HUES48 (cell line): ENCODE measurements around the gene RNGTT.
A peak's percentile ranks its signal among the peaks of the same experiment; 100 is the strongest.
"Not testable (repeated sequence)": the region's sequence is repeated elsewhere in the genome, so short reads cannot be mapped to it uniquely, and the experiment has no call there.

Experiments used
- H3K27ac ChIP-seq: one replicate; pipeline ENCODE4 v1.7.0; 2013; ENCODE audit warnings: low read depth, low read length, inconsistent platforms
- H3K27me3 ChIP-seq: 2 replicates; pipeline ENCODE4 v1.6.1; 2013; ENCODE audit warnings: mild to moderate bottlenecking, low read length; ENCODE audit not compliant: control insufficient read depth, insufficient read depth
- H3K36me3 ChIP-seq: 2 replicates; pipeline ENCODE4 v1.6.1; 2013; ENCODE audit warnings: low read length; ENCODE audit not compliant: control insufficient read depth, insufficient read depth
- H3K4me1 ChIP-seq: 2 replicates; pipeline ENCODE4 v1.6.1; 2013; ENCODE audit warnings: mild to moderate bottlenecking, low read length; ENCODE audit not compliant: control insufficient read depth, insufficient read depth
- H3K4me3 ChIP-seq: 2 replicates; pipeline ENCODE4 v1.5.1; 2013; ENCODE audit warnings: mild to moderate bottlenecking, low read depth, low read length
- H3K9ac ChIP-seq: 2 replicates; pipeline ENCODE4 v1.6.1; 2013; ENCODE audit warnings: mild to moderate bottlenecking, low read depth, low read length, moderate library complexity
- H3K9me3 ChIP-seq: 2 replicates; pipeline ENCODE4 v1.6.1; 2013; ENCODE audit warnings: low read length; ENCODE audit not compliant: control insufficient read depth, insufficient read depth

The RNGTT gene

GRCh38 chr6:88761237-88762031 lies 202.0 kb downstream of the RNGTT start:
- no peak overlapping the region for H3K4me3 ChIP-seq
- no peaks in the 10 kb centered on the region for H3K9me3 ChIP-seq
- no peak overlapping the region for H3K9ac ChIP-seq
- peaks cover 5% of the 10 kb centered on the region; the same call in 1 of the 2 replicates for H3K4me1 ChIP-seq
- no peaks in the 10 kb centered on the region for H3K27me3 ChIP-seq
- H3K36me3 ChIP-seq: no peaks in the 10 kb centered on the region
- no peak overlapping the region for H3K27ac ChIP-seq

- Histone ChIP-seq H3K9ac (no peak overlapping the region), H3K27me3 (no peaks in the 10 kb centered on the region), H3K4me1 (peaks cover 5% of the 10 kb centered on the region; the same call in 1 of the 2 replicates), H3K27ac (no peak overlapping the region), H3K4me3 (no peak overlapping the region), H3K36me3 (no peaks in the 10 kb centered on the region), H3K9me3 (no peaks in the 10 kb centered on the region)
These were observed 203.3 kb downstream of the RNGTT start for GRCh38 chr6:88760091-88760490.

- Histone ChIP-seq H3K27me3 (no peaks in the 10 kb centered on the region), H3K4me1 (no peaks in the 10 kb centered on the region), H3K9me3 (no peaks in the 10 kb centered on the region), H3K9ac (no peak overlapping the region), H3K36me3 (no peaks in the 10 kb centered on the region), H3K27ac (no peak overlapping the region), H3K4me3 (no peak overlapping the region)
These were observed 212.5 kb downstream of the RNGTT start for GRCh38 chr6:88750936-88751335.

GRCh38 chr6:88749849-88750248 lies 213.6 kb downstream of the RNGTT start:
- no peaks in the 10 kb centered on the region for H3K36me3 ChIP-seq
- no peak overlapping the region for H3K27ac ChIP-seq
- H3K9me3 ChIP-seq: no peaks in the 10 kb centered on the region
- H3K4me3 ChIP-seq: no peak overlapping the region
- no peak overlapping the region for H3K9ac ChIP-seq
- no peaks in the 10 kb centered on the region for H3K4me1 ChIP-seq
- no peaks in the 10 kb centered on the region for H3K27me3 ChIP-seq

- Histone ChIP-seq H3K27me3 (no peaks in the 10 kb centered on the region), H3K4me1 (no peaks in the 10 kb centered on the region), H3K9ac (no peak overlapping the region), H3K27ac (no peak overlapping the region), H3K36me3 (no peaks in the 10 kb centered on the region), H3K9me3 (no peaks in the 10 kb centered on the region), H3K4me3 (no peak overlapping the region)
These were observed 215.3 kb downstream of the RNGTT start for GRCh38 chr6:88748141-88748540.

GRCh38 chr6:88741939-88742338 lies 221.5 kb downstream of the RNGTT start:
- H3K4me1 ChIP-seq: peaks cover 16% of the 10 kb centered on the region; the same call in 1 of the 2 replicates
- H3K4me3 ChIP-seq: no peak overlapping the region
- H3K9ac ChIP-seq: no peak overlapping the region
- no peak overlapping the region for H3K27ac ChIP-seq
- H3K9me3 ChIP-seq: 0 out of 2 replicates have a peak, but pooled peaks cover 2% of the 10 kb centered on the region
- H3K27me3 ChIP-seq: no peaks in the 10 kb centered on the region
- H3K36me3 ChIP-seq: no peaks in the 10 kb centered on the region

GRCh38 chr6:88741071-88741470 lies 222.3 kb downstream of the RNGTT start:
- no peak overlapping the region for H3K4me3 ChIP-seq
- no peak overlapping the region for H3K27ac ChIP-seq
- 0 out of 2 replicates have a peak, but pooled peaks cover 2% of the 10 kb centered on the region for H3K9me3 ChIP-seq
- H3K9ac ChIP-seq: no peak overlapping the region
- peaks cover 16% of the 10 kb centered on the region; the same call in 1 of the 2 replicates for H3K4me1 ChIP-seq
- no peaks in the 10 kb centered on the region for H3K27me3 ChIP-seq
- no peaks in the 10 kb centered on the region for H3K36me3 ChIP-seq

- Histone ChIP-seq H3K4me1 (peaks cover 28% of the 10 kb centered on the region), H3K4me3 (no peak overlapping the region), H3K9me3 (no peaks in the 10 kb centered on the region), H3K27ac (no peak overlapping the region), H3K9ac (no peak overlapping the region), H3K27me3 (peaks cover 2% of the 10 kb centered on the region; the same call in 1 of the 2 replicates), H3K36me3 (no peaks in the 10 kb centered on the region)
These were observed 228.9 kb downstream of the RNGTT start for GRCh38 chr6:88734544-88734943.

GRCh38 chr6:88730611-88731011 lies 232.8 kb downstream of the RNGTT start:
- Histone ChIP-seq H3K36me3 (no peaks in the 10 kb centered on the region), H3K27ac (peak overlapping the region; percentile 91), H3K4me3 (peak overlapping the region; percentile 7; the same call in 1 of the 2 replicates), H3K4me1 (peaks cover 61% of the 10 kb centered on the region), H3K27me3 (peaks cover 4% of the 10 kb centered on the region; the same call in 1 of the 2 replicates), H3K9ac (no peak overlapping the region), H3K9me3 (no peaks in the 10 kb centered on the region)

- Histone ChIP-seq H3K27ac (peak overlapping the region; percentile 82), H3K36me3 (no peaks in the 10 kb centered on the region), H3K27me3 (peaks cover 4% of the 10 kb centered on the region; the same call in 1 of the 2 replicates), H3K9me3 (no peaks in the 10 kb centered on the region), H3K4me3 (no peak overlapping the region), H3K9ac (no peak overlapping the region), H3K4me1 (peaks cover 71% of the 10 kb centered on the region)
These were observed 234.7 kb downstream of the RNGTT start for GRCh38 chr6:88728756-88729155.

- H3K4me1 ChIP-seq: peaks cover 68% of the 10 kb centered on the region
- H3K27ac ChIP-seq: peak overlapping the region; percentile 92
These were observed 237.0 kb downstream of the RNGTT start for GRCh38 chr6:88726409-88726808.

More at GRCh38 chr6:88726409-88726808, 237.0 kb downstream of the RNGTT start:
- not testable (repeated sequence) for H3K27me3 ChIP-seq, H3K9ac ChIP-seq, H3K36me3 ChIP-seq, H3K4me3 ChIP-seq, H3K9me3 ChIP-seq
